ENCODE results near the gene YOD1. TPM values are rescaled to one million over a fixed set of nuclear protein-coding genes. Genes with fewer than 3 reads are reported as not detected.
A peak's percentile ranks its signal among the peaks of the same experiment; 100 is the strongest.
"Not testable (repeated sequence)": the region's sequence is repeated elsewhere in the genome, so short reads cannot be mapped to it uniquely, and the experiment has no call there.

Gene YOD1
- total RNA-seq, 2 experiments from 2014 or later = 10.1 to 10.2 TPM

DNA sequence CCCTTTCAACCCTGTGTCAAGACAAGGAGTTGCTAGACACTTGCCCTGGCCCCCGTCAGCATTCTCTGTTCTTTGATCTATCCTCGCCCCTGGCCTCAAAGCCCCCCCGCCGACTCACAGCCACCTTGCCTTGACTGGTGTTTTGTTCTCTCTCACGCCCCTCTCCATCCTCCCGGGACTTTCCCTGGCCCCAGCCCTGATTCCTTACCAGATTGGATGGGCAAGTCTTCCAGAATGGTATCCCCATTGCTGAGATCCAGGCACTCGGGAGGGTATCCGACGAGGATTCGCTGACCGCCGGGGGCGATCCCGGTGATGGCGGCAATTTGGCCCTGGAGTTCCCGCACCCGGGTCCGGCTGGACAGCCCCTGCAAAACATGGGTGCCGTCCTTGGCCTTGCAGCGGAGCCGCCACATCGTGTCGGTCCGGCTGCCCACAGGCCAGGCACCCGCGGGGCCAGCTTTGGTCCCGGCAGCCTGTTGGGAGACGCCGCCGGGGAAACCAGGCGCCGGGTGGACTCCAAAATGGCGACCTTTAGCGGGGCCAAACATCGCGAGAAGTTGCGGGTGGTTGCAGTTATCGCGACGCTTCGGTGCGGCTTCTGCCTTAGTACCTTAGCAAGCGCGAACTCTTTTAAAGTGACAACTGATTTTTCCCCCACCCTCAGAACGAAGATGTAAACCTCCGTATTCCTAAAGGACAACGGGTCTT lies 373 bp downstream of the YOD1 start:
- POLR2A ChIA-PET = interaction anchor here (0.8 to 1.2 kb wide), 3 partner anchors 21 to 129 kb away, joined by 3 to 5 read pairs (median 4); partner anchors contain the start of gene FCMR

DNA sequence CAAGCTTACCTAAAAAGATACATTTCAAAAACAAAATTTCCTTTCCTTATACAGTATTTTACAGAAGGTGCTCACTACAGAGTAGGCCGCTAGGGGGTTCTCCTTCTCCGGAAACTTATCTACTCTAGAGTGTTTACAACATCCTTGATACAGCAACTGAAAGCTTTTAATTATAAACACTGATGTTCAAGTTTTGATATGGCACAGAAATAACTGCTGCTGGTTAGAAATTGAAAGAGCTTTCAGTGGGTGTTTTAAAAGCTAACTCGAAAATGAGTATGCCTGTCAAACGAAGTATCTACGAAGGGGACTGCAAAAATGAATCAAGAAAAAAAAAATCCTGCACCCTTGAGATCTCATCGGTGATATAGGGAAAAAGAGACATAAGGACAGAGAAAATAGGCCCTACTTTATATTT lies 1.0 kb downstream of the YOD1 start:
- no peak for ATAC-seq (ENCODE audit: low read depth)
- DNase-seq = no peak

More for the DNA sequence above, 373 bp downstream of the YOD1 start:
- ATAC-seq (ENCODE audit: low read depth) (peak; percentile 51), DNase-seq (peak; percentile 91)
- Mint-ChIP-seq H3K27ac (peak overlapping the region; percentile 89), H3K36me3 (peaks cover 9% of the 10 kb centered on the region), H3K9me3 (no peaks in the 10 kb centered on the region), H3K27me3 (no peaks in the 10 kb centered on the region), H3K4me3 (peak overlapping the region; percentile 99), H3K4me1 (peaks cover 43% of the 10 kb centered on the region)

DNA sequence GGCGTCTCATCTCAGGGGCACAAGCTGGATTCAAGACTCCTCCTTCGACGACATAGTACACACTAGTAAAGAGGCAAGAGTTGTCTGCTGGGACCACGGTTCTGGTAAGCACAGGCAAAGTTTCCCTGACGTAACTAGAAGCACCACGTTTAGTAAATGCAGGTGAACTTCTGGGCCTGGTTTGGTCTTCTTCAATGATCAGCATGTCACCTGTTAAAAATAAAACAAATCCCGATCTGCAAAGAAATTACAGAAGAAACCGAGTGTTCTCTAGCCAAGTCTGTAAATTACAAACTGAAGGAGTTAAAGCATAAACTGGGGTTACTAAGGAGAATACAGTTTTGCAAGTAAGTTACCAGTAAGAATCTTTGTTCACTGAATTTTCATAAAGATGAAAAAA lies 1.5 kb downstream of the YOD1 start:
- Mint-ChIP-seq H3K36me3 (peaks cover 15% of the 10 kb centered on the region), H3K27me3 (no peaks in the 10 kb centered on the region), H3K4me1 (peaks cover 41% of the 10 kb centered on the region), H3K4me3 (peak overlapping the region; percentile 99), H3K9me3 (no peaks in the 10 kb centered on the region), H3K27ac (peak overlapping the region; percentile 89)
- no peak for DNase-seq
- ATAC-seq (ENCODE audit: low read depth) = no peak
- POLR2A ChIA-PET = interaction anchor here (0.8 to 1.2 kb wide), 3 partner anchors 22 to 127 kb away, joined by 3 to 5 read pairs (median 4); partner anchors contain the start of gene FCMR

More for the DNA sequence above, 1.0 kb downstream of the YOD1 start:
- H3K36me3 Mint-ChIP-seq = peaks cover 12% of the 10 kb centered on the region
- H3K4me1 Mint-ChIP-seq = peaks cover 43% of the 10 kb centered on the region
- no peaks in the 10 kb centered on the region for H3K27me3 Mint-ChIP-seq
- H3K9me3 Mint-ChIP-seq = no peaks in the 10 kb centered on the region
- H3K27ac Mint-ChIP-seq = peak overlapping the region; percentile 89
- POLR2A ChIA-PET = interaction anchor here (0.8 to 1.2 kb wide), 3 partner anchors 21 to 128 kb away, joined by 3 to 5 read pairs (median 4); partner anchors contain the start of gene FCMR
- peak overlapping the region; percentile 99 for H3K4me3 Mint-ChIP-seq

DNA sequence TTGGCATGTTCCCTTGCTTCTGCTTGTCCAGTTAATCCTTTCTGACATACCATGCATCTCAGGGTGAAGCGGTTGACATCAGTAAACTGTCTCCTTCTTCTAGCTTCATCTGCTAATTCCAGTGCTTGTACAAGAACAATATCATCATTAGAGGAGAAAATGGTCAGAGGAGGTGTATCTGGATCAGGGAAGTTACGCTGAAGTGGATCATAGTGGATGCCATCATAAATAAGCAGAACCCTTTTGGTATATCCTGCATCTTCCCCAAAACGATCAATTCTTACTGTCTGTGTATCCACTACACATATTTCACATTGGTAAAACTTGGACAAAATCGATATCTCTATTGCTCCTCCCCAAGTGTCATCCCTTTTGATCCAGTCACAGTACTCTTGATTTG lies 2.0 kb downstream of the YOD1 start:
- H3K4me1 Mint-ChIP-seq = peaks cover 38% of the 10 kb centered on the region
- no peak for DNase-seq
- ATAC-seq (ENCODE audit: low read depth) = no peak
- peaks cover 15% of the 10 kb centered on the region for H3K36me3 Mint-ChIP-seq
- POLR2A ChIA-PET = no interaction called here
- peak overlapping the region; percentile 99 for H3K4me3 Mint-ChIP-seq
- H3K9me3 Mint-ChIP-seq = no peaks in the 10 kb centered on the region
- H3K27ac Mint-ChIP-seq = peak overlapping the region; percentile 89
- no peaks in the 10 kb centered on the region for H3K27me3 Mint-ChIP-seq

DNA sequence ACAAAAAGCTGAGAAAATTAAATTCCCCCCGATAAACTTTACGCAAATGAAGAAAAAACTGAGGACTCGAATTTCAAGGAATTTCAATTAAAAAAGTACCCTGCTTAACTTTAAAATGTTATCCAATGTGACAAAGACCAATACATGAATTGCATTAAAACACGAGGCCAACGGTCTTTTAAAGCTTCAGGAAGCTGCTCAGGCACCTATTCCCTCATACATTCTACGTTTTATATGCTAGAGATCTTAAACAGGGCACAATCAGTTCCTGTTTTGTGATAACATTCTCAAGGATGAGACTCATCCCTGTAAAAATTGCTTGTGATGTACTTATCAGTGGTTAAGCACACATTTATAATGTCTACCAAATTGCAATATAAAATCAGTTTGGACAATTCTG lies 3.0 kb downstream of the YOD1 start:
- no peaks in the 10 kb centered on the region for H3K9me3 Mint-ChIP-seq
- H3K4me1 Mint-ChIP-seq = peaks cover 32% of the 10 kb centered on the region
- POLR2A ChIA-PET = no interaction called here
- peaks cover 17% of the 10 kb centered on the region for H3K36me3 Mint-ChIP-seq
- H3K4me3 Mint-ChIP-seq = no peak overlapping the region
- ATAC-seq (ENCODE audit: low read depth) = no peak
- no peaks in the 10 kb centered on the region for H3K27me3 Mint-ChIP-seq
- DNase-seq = no peak
- H3K27ac Mint-ChIP-seq = no peak overlapping the region

DNA sequence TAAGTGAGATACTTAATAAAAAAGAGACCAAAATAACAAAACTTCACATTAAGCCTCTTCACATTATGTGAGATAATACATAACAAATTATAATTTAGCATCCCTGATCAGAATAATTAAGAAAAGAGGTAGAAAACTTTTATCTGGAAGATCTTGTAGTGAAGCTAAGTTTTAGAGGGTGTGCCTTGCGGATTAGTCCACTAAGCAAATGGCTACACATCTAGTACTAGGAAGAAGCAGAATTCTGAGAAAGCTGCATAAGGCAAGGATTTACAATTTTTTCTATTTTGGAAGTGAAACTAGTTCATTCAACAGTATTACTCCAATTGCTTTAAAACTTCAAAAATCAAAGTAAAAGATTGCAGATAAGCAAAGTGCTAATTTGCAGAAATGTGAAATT lies 3.5 kb downstream of the YOD1 start:
- peaks cover 23% of the 10 kb centered on the region for H3K36me3 Mint-ChIP-seq
- peaks cover 32% of the 10 kb centered on the region for H3K4me1 Mint-ChIP-seq
- POLR2A ChIA-PET = no interaction called here
- H3K4me3 Mint-ChIP-seq = no peak overlapping the region
- H3K27me3 Mint-ChIP-seq = no peaks in the 10 kb centered on the region
- ATAC-seq (ENCODE audit: low read depth) = no peak
- DNase-seq = no peak
- H3K9me3 Mint-ChIP-seq = no peaks in the 10 kb centered on the region
- H3K27ac Mint-ChIP-seq = no peak overlapping the region

DNA sequence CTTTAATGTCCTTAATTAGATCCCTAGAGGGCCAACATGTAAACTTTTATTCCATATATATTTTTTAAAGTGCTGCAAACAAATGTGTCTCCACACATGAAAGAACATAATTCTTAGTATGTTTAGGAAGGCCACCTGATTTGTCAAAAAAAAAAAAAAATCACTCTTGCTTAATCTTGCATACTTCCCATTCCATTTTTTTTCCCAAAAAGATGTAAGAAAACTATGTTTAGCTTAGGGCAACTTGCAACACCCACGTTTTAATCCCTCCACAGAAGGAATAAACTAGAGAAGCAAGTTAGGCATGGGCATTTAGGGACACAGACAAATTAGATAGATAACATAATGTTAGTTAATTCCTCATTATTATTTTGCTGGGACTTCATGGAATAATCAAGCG lies 5.6 kb downstream of the YOD1 start:
- Mint-ChIP-seq H3K4me1 (peaks cover 20% of the 10 kb centered on the region), H3K9me3 (no peaks in the 10 kb centered on the region), H3K27me3 (no peaks in the 10 kb centered on the region), H3K36me3 (peaks cover 24% of the 10 kb centered on the region), H3K4me3 (no peak overlapping the region), H3K27ac (no peak overlapping the region)
- POLR2A ChIA-PET = no interaction called here
- DNase-seq = no peak
- ATAC-seq (ENCODE audit: low read depth) = no peak

DNA sequence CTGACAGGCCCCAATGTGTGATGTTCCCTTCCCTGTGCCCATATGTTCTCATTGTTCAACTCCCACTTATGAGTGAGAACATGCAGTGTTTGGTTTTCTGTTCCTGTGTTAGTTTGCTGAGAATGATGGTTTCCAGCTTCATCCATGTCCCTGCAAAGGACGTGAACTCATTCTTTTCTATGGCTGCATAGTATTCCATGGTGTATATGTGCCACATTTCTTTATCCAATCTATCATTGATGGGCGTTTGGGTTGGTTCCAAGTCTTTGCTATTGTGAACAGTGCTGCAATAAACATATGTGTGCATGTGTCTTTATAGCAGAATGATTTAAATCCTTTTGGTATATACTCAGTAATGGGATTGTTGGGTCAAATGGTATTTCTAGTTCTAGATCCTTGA lies 9.6 kb downstream of the YOD1 start:
- POLR2A ChIA-PET; H3K27me3 Mint-ChIP-seq; H3K9me3 Mint-ChIP-seq; DNase-seq; H3K4me3 Mint-ChIP-seq; H3K4me1 Mint-ChIP-seq; H3K27ac Mint-ChIP-seq; ATAC-seq (ENCODE audit: low read depth): not testable (repeated sequence)
- H3K36me3 Mint-ChIP-seq = peaks cover 17% of the 10 kb centered on the region

DNA sequence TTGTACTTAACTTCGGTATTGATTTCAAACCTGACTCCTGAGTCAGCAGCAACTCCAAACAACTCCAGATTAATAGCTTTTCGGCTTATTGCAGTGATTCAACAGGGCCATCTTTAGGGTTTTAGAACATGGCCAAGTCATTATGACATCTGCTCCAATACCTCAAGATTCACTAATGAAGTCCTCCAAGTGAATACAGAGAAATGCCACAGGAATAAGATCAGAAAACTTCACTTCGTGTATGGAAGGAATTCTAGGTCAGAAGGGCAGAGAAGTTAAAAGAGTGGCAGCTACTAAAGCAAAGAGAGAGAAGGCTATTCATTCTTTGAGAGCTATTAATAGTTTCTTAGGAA lies 10.9 kb downstream of the YOD1 start:
- Mint-ChIP-seq H3K36me3 (peaks cover 12% of the 10 kb centered on the region), H3K27ac (no peak overlapping the region), H3K27me3 (no peaks in the 10 kb centered on the region), H3K9me3 (no peaks in the 10 kb centered on the region), H3K4me1 (peaks cover 2% of the 10 kb centered on the region), H3K4me3 (no peak overlapping the region)
- DNase-seq (no peak), ATAC-seq (ENCODE audit: low read depth) (no peak)
- POLR2A ChIA-PET = no interaction called here

DNA sequence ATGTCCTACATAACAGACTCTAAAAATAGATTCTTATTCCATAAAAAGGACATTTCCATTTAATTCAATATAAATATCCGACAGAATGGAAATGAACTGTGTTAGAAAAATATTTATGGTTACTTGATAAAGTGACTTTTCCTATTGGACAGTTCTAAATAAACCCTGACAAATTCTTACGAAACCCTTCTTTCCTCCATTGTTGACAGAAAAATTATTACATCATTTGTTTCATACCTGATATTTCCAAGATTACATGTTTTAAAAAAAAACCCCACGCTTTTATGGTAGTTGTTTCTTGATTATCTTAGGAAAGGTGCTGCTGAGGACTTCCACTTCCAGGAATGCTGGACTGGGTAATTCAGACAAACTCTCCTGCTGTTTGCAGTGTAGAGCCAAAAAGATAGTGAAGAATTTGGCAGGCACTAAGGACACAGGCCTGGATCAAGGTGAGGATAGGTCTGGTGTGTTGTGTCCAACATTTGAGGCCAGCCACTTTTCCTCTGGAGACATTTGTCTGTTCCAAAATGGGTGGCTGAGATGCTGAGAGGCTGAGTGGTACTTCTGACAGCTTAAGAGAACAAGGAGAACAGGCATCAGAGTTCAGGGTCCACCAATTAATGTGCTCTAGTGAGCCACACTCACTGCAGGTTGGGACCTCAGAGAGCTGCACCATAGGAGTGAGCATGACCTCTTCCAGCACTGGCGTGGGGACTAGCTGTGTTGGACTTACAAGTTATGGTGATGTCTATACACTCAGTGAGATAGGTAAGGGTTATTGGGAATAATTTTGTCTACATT lies 11.4 kb downstream of the YOD1 start:
- Mint-ChIP-seq H3K27ac (no peak overlapping the region), H3K27me3 (no peaks in the 10 kb centered on the region), H3K9me3 (no peaks in the 10 kb centered on the region), H3K36me3 (peaks cover 9% of the 10 kb centered on the region), H3K4me1 (no peaks in the 10 kb centered on the region), H3K4me3 (no peak overlapping the region)
- POLR2A ChIA-PET = no interaction called here
- ATAC-seq (ENCODE audit: low read depth) (no peak), DNase-seq (no peak)

DNA sequence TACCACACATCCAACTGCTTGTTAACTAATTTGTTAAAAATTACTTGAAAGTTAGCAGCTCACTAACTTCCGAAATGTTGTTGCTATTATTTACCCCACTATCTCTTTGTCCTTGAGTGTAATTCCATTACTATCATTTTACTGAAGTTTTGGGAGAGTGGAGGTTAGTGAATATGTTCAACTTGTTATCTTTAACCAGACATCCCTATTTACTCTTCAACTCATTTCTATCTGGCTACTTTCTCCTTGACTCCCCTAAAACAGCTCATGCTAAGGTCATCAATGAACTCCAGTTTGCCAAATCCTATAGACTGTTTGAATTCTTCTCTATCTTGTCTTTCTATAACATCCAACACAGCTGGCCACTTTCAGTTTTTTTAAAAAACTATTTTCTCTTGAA lies 14.1 kb downstream of the YOD1 start:
- no peak for ATAC-seq (ENCODE audit: low read depth)
- no peaks in the 10 kb centered on the region for H3K9me3 Mint-ChIP-seq

DNA sequence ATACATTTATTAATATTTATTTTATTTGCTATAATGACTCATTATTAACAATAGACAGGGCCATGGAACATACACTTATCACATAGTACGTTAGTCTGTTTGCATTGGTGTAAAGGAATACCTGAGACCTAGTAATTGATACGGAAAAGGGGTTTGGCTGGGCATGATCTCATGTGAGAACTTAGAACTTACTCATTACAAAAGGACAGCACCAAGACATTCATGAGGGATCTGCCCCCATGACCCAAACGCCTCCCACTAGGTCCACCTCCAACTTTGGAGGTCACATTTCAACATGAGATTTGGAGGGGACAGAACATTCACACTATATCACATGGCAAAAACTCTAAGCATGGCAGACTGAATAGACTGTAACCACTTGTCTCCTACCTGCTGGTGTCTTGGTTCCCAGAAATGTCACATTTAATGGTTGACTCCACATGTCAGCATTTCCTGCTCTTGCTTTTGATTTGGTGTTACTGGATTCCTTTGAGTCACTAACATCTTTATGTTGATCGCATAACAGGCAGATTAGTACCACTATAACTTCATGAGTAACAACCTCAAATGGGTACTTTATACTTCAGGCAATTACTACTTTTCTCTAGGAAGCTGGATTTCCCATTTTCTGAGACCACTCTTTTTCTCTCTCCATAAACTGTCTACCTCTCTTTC lies 15.0 kb downstream of the YOD1 start:
- ATAC-seq (ENCODE audit: low read depth) = no peak
- POLR2A ChIA-PET = no interaction called here
- H3K27ac Mint-ChIP-seq = no peak overlapping the region
- DNase-seq = no peak
- peaks cover 3% of the 10 kb centered on the region for H3K4me1 Mint-ChIP-seq
- H3K9me3 Mint-ChIP-seq = no peaks in the 10 kb centered on the region
- no peaks in the 10 kb centered on the region for H3K36me3 Mint-ChIP-seq
- no peak overlapping the region for H3K4me3 Mint-ChIP-seq
- peaks cover 28% of the 10 kb centered on the region for H3K27me3 Mint-ChIP-seq

More for the DNA sequence above, 14.1 kb downstream of the YOD1 start:
- Mint-ChIP-seq H3K27ac (no peak overlapping the region), H3K27me3 (peaks cover 21% of the 10 kb centered on the region), H3K36me3 (no peaks in the 10 kb centered on the region), H3K4me3 (no peak overlapping the region), H3K4me1 (peaks cover 3% of the 10 kb centered on the region)
- no peak for DNase-seq
- POLR2A ChIA-PET = interaction anchor here (0.5 kb wide), 1 partner anchor 139 kb away, joined by 3 read pairs; no protein-coding TSS in a partner anchor

DNA sequence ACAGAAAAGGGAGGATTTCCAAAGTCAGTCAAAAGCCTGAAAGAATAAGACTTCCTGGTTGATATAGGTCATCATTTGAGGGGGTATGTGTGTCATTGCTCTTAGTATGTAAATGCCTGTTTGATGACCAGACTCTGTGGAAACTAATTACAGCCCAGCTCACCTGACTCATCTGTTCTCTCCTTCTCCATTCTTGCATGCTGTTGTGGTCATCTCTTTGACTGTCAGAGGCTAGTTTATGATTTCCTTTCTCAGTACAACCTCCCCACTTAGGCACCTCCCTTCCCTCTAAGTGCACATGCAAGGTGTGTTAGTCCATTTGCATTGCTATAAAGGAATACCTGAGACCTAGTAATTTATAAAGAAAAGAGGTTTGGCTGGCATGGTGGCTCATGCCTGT lies 16.0 kb downstream of the YOD1 start:
- H3K27me3 Mint-ChIP-seq = peaks cover 39% of the 10 kb centered on the region
- H3K4me3 Mint-ChIP-seq = no peak overlapping the region
- no peaks in the 10 kb centered on the region for H3K9me3 Mint-ChIP-seq
- POLR2A ChIA-PET = no interaction called here
- H3K36me3 Mint-ChIP-seq = no peaks in the 10 kb centered on the region
- DNase-seq (no peak), ATAC-seq (ENCODE audit: low read depth) (no peak)
- H3K27ac Mint-ChIP-seq = no peak overlapping the region
- peaks cover 3% of the 10 kb centered on the region for H3K4me1 Mint-ChIP-seq
